Lower lobe of right lung (tissue), 2 donors: Measurements from ENCODE around the gene MAGI1. TPM values are rescaled to one million over a fixed set of nuclear protein-coding genes. Genes with fewer than 3 reads are reported as not detected.

Source experiments
- ATAC-seq, 2 donors: fragments of 200-7000 bp; cut with Tn5 transposase; one replicate each; pipeline ENCODE4 v1.9.1; 2020 to 2022; ENCODE audit warnings: mild to moderate bottlenecking in 2 of 2, moderate library complexity in 2 of 2
- DNase-seq: peaks from one replicate; pipeline ENCODE4 v3.0.0-alpha.2; 2020
- H3K27ac ChIP-seq: fragments of 200-600 bp; one replicate; pipeline ENCODE4 v1.8.0; 2022
- H3K27me3 ChIP-seq: fragments of 200-600 bp; one replicate; pipeline ENCODE4 v1.8.0; 2022; ENCODE audit warnings: low read depth
- H3K36me3 ChIP-seq: fragments of 200-600 bp; one replicate; pipeline ENCODE4 v1.8.0; 2022; ENCODE audit warnings: mild to moderate bottlenecking
- H3K4me1 ChIP-seq: fragments of 200-600 bp; one replicate; pipeline ENCODE4 v1.8.0; 2022
- H3K4me3 ChIP-seq: fragments of 200-600 bp; one replicate; pipeline ENCODE4 v1.8.0; 2022; ENCODE audit warnings: mild to moderate bottlenecking
- H3K9me3 ChIP-seq: fragments of 200-600 bp; one replicate; pipeline ENCODE4 v1.8.0; 2022
- CTCF ChIP-seq: fragments of 200-600 bp; IDR thresholded peaks from one replicate; pipeline ENCODE4 v1.8.0; 2022; ENCODE audit warnings: antibody characterized with exemption, mild to moderate bottlenecking
- intact Hi-C: fragments of 100-400 bp; cut with DNase I; formaldehyde crosslinking; loops from one replicate; pipeline ENCODE4 v1.11.0; 2022
- total RNA-seq: library from RNA; stranded (reverse); fragmentation: NEBNext Ultra II Directional; extraction: Animal tissue kit (Norgen Biotek cat#: 25700); gene quantifications from one replicate; pipeline ENCODE4 v1.2.1, GENCODE V29; 2021
- donor health status: DM: no; HTN: yes; CAD: no; lungs with severe emphysema.

MAGI1 gene
- total RNA-seq, 1 donor from 2014 or later = 35.5 TPM

GRCh38 chr3:65356331-65357248, 682.1 kb downstream of the MAGI1 start:
- Histone ChIP-seq H3K4me1 (no peaks in the 10 kb centered on the region), H3K36me3 (peaks cover 14% of the 10 kb centered on the region), H3K27ac (no peak overlapping the region), H3K27me3 (no peaks in the 10 kb centered on the region), H3K4me3 (peak overlapping the region; percentile 5), H3K9me3 (no peaks in the 10 kb centered on the region)
- ATAC-seq (peak in 1 of 2 donors; percentile 18), DNase-seq (no peak)
- intact Hi-C loops = no loop called here
- no peak for TF ChIP-seq CTCF

- ATAC-seq = no peak
Measured at GRCh38 chr3:65354880-65355279, 683.8 kb downstream of the MAGI1 start.

GRCh38 chr3:65352951-65353350, 685.8 kb downstream of the MAGI1 start:
- H3K9me3 ChIP-seq = no peaks in the 10 kb centered on the region
- no peak overlapping the region for H3K4me3 ChIP-seq
- intact Hi-C loops = no loop called here
- ATAC-seq = no peak
- no peak for DNase-seq
- no peak for TF ChIP-seq CTCF
- H3K27me3 ChIP-seq = no peaks in the 10 kb centered on the region
- no peak overlapping the region for H3K27ac ChIP-seq
- peaks cover 9% of the 10 kb centered on the region for H3K36me3 ChIP-seq
- no peaks in the 10 kb centered on the region for H3K4me1 ChIP-seq

More at GRCh38 chr3:65354880-65355279, 683.8 kb downstream of the MAGI1 start:
- no peak for TF ChIP-seq CTCF
- DNase-seq = no peak
- H3K9me3 ChIP-seq = no peaks in the 10 kb centered on the region
- H3K27ac ChIP-seq = no peak overlapping the region
- no peaks in the 10 kb centered on the region for H3K27me3 ChIP-seq
- H3K4me1 ChIP-seq = no peaks in the 10 kb centered on the region
- intact Hi-C loops = no loop called here
- no peak overlapping the region for H3K4me3 ChIP-seq
- peaks cover 9% of the 10 kb centered on the region for H3K36me3 ChIP-seq

GRCh38 chr3:65351753-65352152, 687.0 kb downstream of the MAGI1 start:
- H3K4me1 ChIP-seq = no peaks in the 10 kb centered on the region
- no peak for ATAC-seq
- H3K27me3 ChIP-seq = no peaks in the 10 kb centered on the region
- H3K9me3 ChIP-seq = no peaks in the 10 kb centered on the region
- peaks cover 8% of the 10 kb centered on the region for H3K36me3 ChIP-seq
- no peak for DNase-seq
- intact Hi-C loops = no loop called here
- no peak overlapping the region for H3K4me3 ChIP-seq
- no peak overlapping the region for H3K27ac ChIP-seq
- no peak for TF ChIP-seq CTCF

GRCh38 chr3:65350801-65351476, 687.8 kb downstream of the MAGI1 start:
- DNase-seq = no peak
- intact Hi-C loops = no loop called here
- no peak overlapping the region for H3K27ac ChIP-seq
- no peaks in the 10 kb centered on the region for H3K36me3 ChIP-seq
- no peaks in the 10 kb centered on the region for H3K27me3 ChIP-seq
- H3K9me3 ChIP-seq = no peaks in the 10 kb centered on the region
- no peaks in the 10 kb centered on the region for H3K4me1 ChIP-seq
- no peak overlapping the region for H3K4me3 ChIP-seq
- ATAC-seq = peak in 1 of 2 donors; percentile 9
- TF ChIP-seq CTCF = no peak
